ENCODE data around the gene CSMD2. TPM values are rescaled to one million over a fixed set of nuclear protein-coding genes. Genes with fewer than 3 reads are reported as not detected.
A peak's percentile ranks its signal among the peaks of the same experiment; 100 is the strongest.

CSMD2 gene
- total RNA-seq, 1 donor from 2014 or later: 0.27 TPM

DNA sequence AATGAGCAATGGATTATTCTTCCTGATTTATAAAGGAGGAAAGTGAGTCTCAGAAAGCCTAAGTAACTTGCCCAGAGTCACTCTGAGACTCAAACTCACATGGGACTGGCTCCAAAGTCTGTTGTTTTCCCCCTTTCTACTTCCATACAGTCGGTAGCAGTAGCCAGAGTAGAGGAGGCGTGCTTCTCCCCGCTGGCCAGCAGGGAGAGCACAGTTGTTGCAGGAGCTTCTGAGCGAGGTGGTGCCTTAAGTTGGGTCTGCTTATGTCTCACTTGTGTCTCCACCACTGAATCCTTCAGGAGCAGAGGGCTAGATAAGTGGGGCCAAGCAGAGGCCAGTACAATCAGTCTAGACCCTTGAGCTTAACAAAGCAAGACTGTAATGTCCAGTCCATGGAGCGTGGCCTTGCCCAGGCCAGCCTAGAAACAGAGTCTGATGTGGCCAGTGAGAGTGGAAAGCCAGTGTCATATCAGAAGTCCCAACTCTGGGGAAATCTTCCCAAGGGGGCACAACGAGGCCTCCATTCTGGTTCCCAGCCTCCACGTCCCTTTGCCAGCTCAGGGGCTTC is 510.7 kb downstream of the CSMD2 start:
- no peak overlapping the region for H3K4me3 Mint-ChIP-seq (ENCODE audit: unreplicated experiment)
- peaks cover 3% of the 10 kb centered on the region for H3K27me3 Mint-ChIP-seq (ENCODE audit: unreplicated experiment)
- peak; percentile 46 for TF ChIP-seq CTCF (IDR thresholded peaks at IDR 0.05; ENCODE audit: partially characterized antibody, unreplicated experiment)
- DNase-seq: peak; percentile 33
- H3K27ac Mint-ChIP-seq (ENCODE audit: unreplicated experiment): no peak overlapping the region
- H3K9me3 Mint-ChIP-seq (ENCODE audit: unreplicated experiment): no peaks in the 10 kb centered on the region
- H3K36me3 Mint-ChIP-seq (ENCODE audit: unreplicated experiment): no peaks in the 10 kb centered on the region
- H3K4me1 Mint-ChIP-seq (ENCODE audit: low read depth, unreplicated experiment): no peaks in the 10 kb centered on the region

DNA sequence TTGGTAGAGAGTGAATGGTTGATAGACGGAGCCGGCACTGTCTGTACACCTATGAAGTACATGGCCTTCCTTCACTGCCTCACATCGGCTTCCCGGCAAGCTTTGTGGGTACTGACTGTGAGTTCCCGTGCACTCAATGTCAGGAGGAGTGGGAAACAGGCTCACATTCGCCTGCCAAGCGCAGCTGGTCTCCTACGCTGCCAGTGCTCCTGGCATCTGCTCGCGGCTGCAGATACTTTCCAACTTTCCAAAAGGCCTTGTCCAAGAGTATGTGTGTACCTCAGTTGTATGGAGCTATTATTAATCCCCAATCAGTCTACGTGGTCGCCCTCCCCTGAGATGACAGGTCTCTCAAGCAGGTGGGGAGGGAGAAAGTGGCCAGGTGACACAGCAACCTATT is 511.8 kb downstream of the CSMD2 start:
- Mint-ChIP-seq H3K27ac (ENCODE audit: unreplicated experiment) (no peak overlapping the region), H3K9me3 (ENCODE audit: unreplicated experiment) (no peaks in the 10 kb centered on the region), H3K4me3 (ENCODE audit: unreplicated experiment) (no peak overlapping the region), H3K4me1 (ENCODE audit: low read depth, unreplicated experiment) (no peaks in the 10 kb centered on the region), H3K27me3 (ENCODE audit: unreplicated experiment) (peaks cover 3% of the 10 kb centered on the region), H3K36me3 (ENCODE audit: unreplicated experiment) (no peaks in the 10 kb centered on the region)
- DNase-seq: no peak
- TF ChIP-seq CTCF (IDR thresholded peaks at IDR 0.05; ENCODE audit: partially characterized antibody, unreplicated experiment): no peak

- H3K27ac Mint-ChIP-seq (ENCODE audit: unreplicated experiment): no peak overlapping the region
- no peaks in the 10 kb centered on the region for H3K4me1 Mint-ChIP-seq (ENCODE audit: low read depth, unreplicated experiment)
- no peaks in the 10 kb centered on the region for H3K9me3 Mint-ChIP-seq (ENCODE audit: unreplicated experiment)
- DNase-seq: no peak
- H3K36me3 Mint-ChIP-seq (ENCODE audit: unreplicated experiment): no peaks in the 10 kb centered on the region
- no peaks in the 10 kb centered on the region for H3K27me3 Mint-ChIP-seq (ENCODE audit: unreplicated experiment)
- no peak for TF ChIP-seq CTCF (IDR thresholded peaks at IDR 0.05; ENCODE audit: partially characterized antibody, unreplicated experiment)
- no peak overlapping the region for H3K4me3 Mint-ChIP-seq (ENCODE audit: unreplicated experiment)
Measured at GRCh38 chr1:33650708-33651107, 514.3 kb downstream of the CSMD2 start.

- no peaks in the 10 kb centered on the region for H3K9me3 Mint-ChIP-seq (ENCODE audit: unreplicated experiment)
- H3K27me3 Mint-ChIP-seq (ENCODE audit: unreplicated experiment): no peaks in the 10 kb centered on the region
- no peaks in the 10 kb centered on the region for H3K36me3 Mint-ChIP-seq (ENCODE audit: unreplicated experiment)
- no peak for TF ChIP-seq CTCF (IDR thresholded peaks at IDR 0.05; ENCODE audit: partially characterized antibody, unreplicated experiment)
- H3K4me3 Mint-ChIP-seq (ENCODE audit: unreplicated experiment): no peak overlapping the region
- H3K27ac Mint-ChIP-seq (ENCODE audit: unreplicated experiment): no peak overlapping the region
- no peaks in the 10 kb centered on the region for H3K4me1 Mint-ChIP-seq (ENCODE audit: low read depth, unreplicated experiment)
- DNase-seq: no peak
Measured at GRCh38 chr1:33649759-33650158, 515.3 kb downstream of the CSMD2 start.

DNA sequence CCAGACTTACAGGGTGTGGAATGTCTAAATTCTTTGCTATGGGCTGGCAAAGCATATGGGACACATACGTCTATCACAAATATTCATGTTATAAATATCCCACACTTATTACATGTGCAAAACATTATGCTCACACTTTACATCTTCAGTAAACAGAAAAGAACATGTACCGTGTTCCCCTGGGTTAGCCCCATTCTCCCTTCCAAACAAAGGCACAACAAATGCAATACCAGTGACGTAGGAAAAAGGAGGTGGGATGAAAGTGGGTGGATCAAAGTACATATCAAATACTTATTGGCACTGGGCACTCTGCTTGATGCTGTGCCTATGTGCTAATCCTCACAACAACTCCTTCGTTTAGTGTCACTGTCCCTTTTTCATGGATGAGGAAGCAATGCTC is 521.8 kb downstream of the CSMD2 start:
- Mint-ChIP-seq H3K36me3 (ENCODE audit: unreplicated experiment) (no peaks in the 10 kb centered on the region), H3K4me1 (ENCODE audit: low read depth, unreplicated experiment) (no peaks in the 10 kb centered on the region), H3K4me3 (ENCODE audit: unreplicated experiment) (no peak overlapping the region), H3K9me3 (ENCODE audit: unreplicated experiment) (peaks cover 3% of the 10 kb centered on the region), H3K27ac (ENCODE audit: unreplicated experiment) (no peak overlapping the region), H3K27me3 (ENCODE audit: unreplicated experiment) (peaks cover 6% of the 10 kb centered on the region)
- DNase-seq: no peak
- no peak for TF ChIP-seq CTCF (IDR thresholded peaks at IDR 0.05; ENCODE audit: partially characterized antibody, unreplicated experiment)

Data from glutamatergic neuron (in vitro differentiated cells).